H1 (cell line): ENCODE results near the gene PTK6. TPM values are rescaled to one million over a fixed set of nuclear protein-coding genes. Genes with fewer than 3 reads are reported as not detected.

Source experiments
- ZNF274 ChIP-seq: IDR thresholded peaks from 2 replicates; pipeline ENCODE4 v1.7.0; 2012; ENCODE audit warnings: low read length, borderline replicate concordance; ENCODE audit errors: extremely low read depth
- polyA plus RNA-seq, 7 experiments: library from polyadenylated mRNA; depleted of rRNA in 3 of 7; stranded (reverse) in 5 of 7; unstranded in 2 of 7; fragments of >200 nt in 5 of 7; fragments of 200-250 nt in 2 of 7; gene quantifications; 1 replicate in 5 of 7; 2 replicates in 1 of 7; 4 replicates in 1 of 7; pipeline versions ENCODE4 v1.2.1 to v1.2.3, GENCODE V29; 2011 to 2013; ENCODE audit warnings: missing spikeins in 2 of 7, mixed read lengths in 2 of 7
- total RNA-seq: library from RNA; stranded (reverse); fragmentation: NEBNext Ultra II Directional; extraction: Animal tissue kit (Norgen Biotek cat#: 25700); gene quantifications from 2 replicates; pipeline ENCODE4 v1.2.1, GENCODE V29; 2021

PTK6 gene
- total and polyA plus RNA-seq, 2 of the 8 experiments (the other 6 are each of a cell fraction or from before 2014, with no cell fraction given), result 0.12 to 0.19 TPM

DNA sequence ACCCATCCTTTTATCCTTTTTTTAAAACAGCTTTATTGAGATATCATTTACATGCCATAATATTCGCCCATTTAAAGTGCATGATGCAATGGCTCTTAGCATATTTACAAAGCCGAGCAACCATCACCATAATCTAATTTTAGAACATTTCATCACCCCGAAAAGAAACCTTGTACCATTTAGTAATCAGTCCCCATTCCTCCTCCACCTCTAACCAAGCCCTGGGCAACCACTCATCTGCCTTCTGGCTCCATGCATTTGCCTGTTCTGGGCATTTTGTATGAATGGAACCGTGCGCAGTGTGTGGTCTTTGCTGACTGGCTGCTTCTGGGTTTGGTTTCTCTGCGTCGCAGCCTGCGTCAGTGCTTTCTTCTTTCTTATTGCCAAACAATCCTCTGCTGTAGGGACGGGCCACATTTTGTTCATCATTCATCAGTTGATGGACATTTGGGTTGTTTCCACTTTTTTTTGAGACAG, 28.1 kb downstream of the PTK6 start (continued):
- no peak for TF ChIP-seq ZNF274
